Stomach (tissue), 9 donors: Measurements from ENCODE around the gene RAB31. TPM values are rescaled to one million over a fixed set of nuclear protein-coding genes. Genes with fewer than 3 reads are reported as not detected.
A peak's percentile ranks its signal among the peaks of the same experiment; 100 is the strongest.

Experiments used
- DNase-seq, 2 donors: peaks; one replicate each; pipeline versions ENCODE4 v3.0.0 to v3.0.0-alpha.2; 2013 to 2019
- H3K27ac ChIP-seq, 5 donors: fragments of 200-600 bp in 4 of 5; sonication (generic) in 4 of 5; one replicate each; pipeline ENCODE4 v1.5.1; 2013 to 2019; ENCODE audit warnings: mild to moderate bottlenecking in 1 of 5, moderate library complexity in 1 of 5
- H3K27me3 ChIP-seq, 3 donors: fragments of 200-600 bp; sonication (generic); one replicate each; pipeline ENCODE4 v1.5.1; 2017 to 2019; ENCODE audit warnings: mixed run types in 1 of 3
- H3K36me3 ChIP-seq, 4 donors: fragments of 200-600 bp; sonication (generic); 1 replicate in 3 of 4; 2 replicates in 1 of 4; pipeline ENCODE4 v1.5.1; 2016 to 2019
- H3K4me1 ChIP-seq, 4 donors: fragments of 200-600 bp; sonication (generic); one replicate each; pipeline ENCODE4 v1.5.1; 2016 to 2019
- H3K4me3 ChIP-seq, 4 donors: fragments of 200-600 bp; sonication (generic) in 3 of 4; one replicate each; pipeline ENCODE4 v1.5.1; 2016 to 2019; ENCODE audit warnings: mild to moderate bottlenecking in 1 of 4
- H3K9me3 ChIP-seq, 4 donors: fragments of 200-600 bp; sonication (generic); one replicate each; pipeline ENCODE4 v1.5.1; 2016 to 2019
- CTCF ChIP-seq, 7 experiments: fragments of 450-650 bp in 4 of 7; fragments of 200-600 bp in 3 of 7; sonication (generic) in 3 of 7; IDR thresholded peaks; one replicate each; pipeline ENCODE4 v1.5.1; 2016 to 2019; ENCODE audit warnings: antibody characterized with exemption in 7 of 7, control low read depth in 2 of 7, mild to moderate bottlenecking in 1 of 7
- EP300 ChIP-seq: sonication (generic); formaldehyde crosslinking; IDR thresholded peaks from one replicate; pipeline ENCODE4 v1.6.1; 2017; ENCODE audit warnings: antibody characterized with exemption
- POLR2A ChIP-seq, 4 donors: fragments of 450-650 bp; IDR thresholded peaks; one replicate each; pipeline ENCODE4 v1.6.1; 2016; ENCODE audit warnings: antibody characterized with exemption in 4 of 4, control low read depth in 2 of 4, mild to moderate bottlenecking in 1 of 4, moderate library complexity in 1 of 4
- POLR2AphosphoS5 ChIP-seq, 3 donors: sonication (generic); formaldehyde crosslinking; IDR thresholded peaks; one replicate each; pipeline ENCODE4 v1.6.1; 2016; ENCODE audit warnings: antibody characterized with exemption in 3 of 3
- WGBS, 5 donors: extraction: QIAGEN DNeasy Blood & Tissue Kit in 3 of 5; methylation state at CpG; one replicate each; pipeline versions ENCODE4 v1.1.5 to v1.1.7; 2013 to 2018; 5-methylcytosine and 5-hydroxymethylcytosine counted together
- intact Hi-C: fragments of 100-400 bp; cut with DNase I; formaldehyde crosslinking; loops from one replicate; pipeline ENCODE4 v1.15.1; 2023; ENCODE audit warnings: low total_unique reads
- polyA plus RNA-seq, 3 donors: library from polyadenylated mRNA; stranded (reverse); fragments of 200-250 nt; gene quantifications; one replicate each; pipeline ENCODE4 v1.2.3, GENCODE V29; 2013
- total RNA-seq, 5 donors: library from RNA; depleted of rRNA; stranded (reverse); fragments of >200 nt; gene quantifications; one replicate each; pipeline versions ENCODE4 v1.1.0 to v1.2.3, GENCODE V29; 2014 to 2016
- donor health status: healthy with polysubstance abuse.
- donor health status: Bipolar disorder and iron deficiency.
- donor health status: healthy.

Gene RAB31
- total and polyA plus RNA-seq, 8 donors, result 10.1 to 65.5 (median 36.8) TPM

GRCh38 chr18:9810994-9811705, 103.0 kb downstream of the RAB31 start:
- H3K4me3 ChIP-seq, result no peak overlapping the region
- H3K9me3 ChIP-seq, result no peaks in the 10 kb centered on the region
- WGBS, 5 donors, result 78 to 93% (median 86%) methylated on average over 14 of the region's 14 CpGs
- TF ChIP-seq CTCF (IDR thresholded peaks at IDR 0.05), result no peak
- H3K27ac ChIP-seq, result peak overlapping the region in 2 of 5 donors; percentile 31 to 66
- intact Hi-C loops, result no loop called here
- no peaks in the 10 kb centered on the region for H3K27me3 ChIP-seq
- peaks cover 0 to 3% (median 0%) of the 10 kb centered on the region in 4 donors for H3K36me3 ChIP-seq
- H3K4me1 ChIP-seq, result peaks cover 0 to 44% (median 19%) of the 10 kb centered on the region in 4 donors
- DNase-seq, result no peak

- peak overlapping the region in 1 of 5 donors; percentile 36 for H3K27ac ChIP-seq
- 49 to 66% (median 62%) methylated on average over 5 of the region's 5 CpGs for WGBS, 5 donors
Observed at GRCh38 chr18:9811978-9812377, 103.9 kb downstream of the RAB31 start.

GRCh38 chr18:9814431-9814830, 106.3 kb downstream of the RAB31 start:
- Histone ChIP-seq H3K9me3 (no peaks in the 10 kb centered on the region), H3K4me1 (peaks cover 0 to 25% (median 14%) of the 10 kb centered on the region in 4 donors), H3K36me3 (peaks cover 0 to 18% (median 6%) of the 10 kb centered on the region in 4 donors), H3K27ac (no peak overlapping the region), H3K27me3 (no peaks in the 10 kb centered on the region), H3K4me3 (no peak overlapping the region)
- TF ChIP-seq EP300 (no peak), CTCF (IDR thresholded peaks at IDR 0.05) (no peak), POLR2AphosphoS5 (IDR thresholded peaks at IDR 0.05) (no peak), POLR2A (IDR thresholded peaks at IDR 0.05) (no peak)
- WGBS, 5 donors, result 14 to 27% (median 17%) methylated on average over 4 of the region's 4 CpGs
- no peak for DNase-seq
- intact Hi-C loops, result no loop called here

More at GRCh38 chr18:9811978-9812377, 103.9 kb downstream of the RAB31 start:
- no peak for DNase-seq
- intact Hi-C loops, result no loop called here
- TF ChIP-seq EP300 (no peak), POLR2AphosphoS5 (IDR thresholded peaks at IDR 0.05) (no peak), POLR2A (IDR thresholded peaks at IDR 0.05) (no peak), CTCF (IDR thresholded peaks at IDR 0.05) (no peak)
- Histone ChIP-seq H3K4me1 (peaks cover 0 to 44% (median 19%) of the 10 kb centered on the region in 4 donors), H3K9me3 (no peaks in the 10 kb centered on the region), H3K27me3 (no peaks in the 10 kb centered on the region), H3K36me3 (peaks cover 0 to 11% (median 2%) of the 10 kb centered on the region in 4 donors), H3K4me3 (no peak overlapping the region)

DNA sequence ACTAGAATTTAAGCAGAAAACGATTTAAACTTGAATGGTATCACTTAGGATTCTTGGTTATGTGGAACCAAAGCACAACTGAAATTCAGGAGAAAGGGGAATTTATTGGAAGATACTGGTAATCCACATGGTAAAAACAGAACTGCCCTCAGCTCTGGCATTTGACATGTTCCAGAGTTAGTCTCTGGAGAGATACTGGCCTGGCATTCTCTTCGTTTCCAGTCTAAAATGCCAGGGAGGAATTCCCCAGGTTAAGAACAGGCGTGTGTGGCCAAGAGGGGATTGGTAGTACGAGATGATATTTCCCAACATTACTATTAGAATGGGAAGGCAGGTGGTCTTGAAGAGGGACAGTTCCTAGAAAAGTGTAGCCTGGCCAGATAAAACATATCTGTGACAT, 109.2 kb downstream of the RAB31 start:
- H3K27ac ChIP-seq, result peak overlapping the region in 1 of 5 donors; percentile 11

More for the DNA sequence above, 109.2 kb downstream of the RAB31 start:
- TF ChIP-seq POLR2AphosphoS5 (IDR thresholded peaks at IDR 0.05), result no peak
- no peak for TF ChIP-seq CTCF (IDR thresholded peaks at IDR 0.05)
- no peak for TF ChIP-seq EP300
- no peak for TF ChIP-seq POLR2A (IDR thresholded peaks at IDR 0.05)
- intact Hi-C loops, result no loop called here
- no peak for DNase-seq
- no peak overlapping the region for H3K4me3 ChIP-seq
- H3K4me1 ChIP-seq, result peaks cover 0 to 10% (median 4%) of the 10 kb centered on the region in 4 donors
- 78 to 94% (median 91%) methylated on average over 4 of the region's 4 CpGs for WGBS, 5 donors
- no peaks in the 10 kb centered on the region for H3K9me3 ChIP-seq
- peaks cover 0 to 18% (median 6%) of the 10 kb centered on the region in 4 donors for H3K36me3 ChIP-seq
- no peaks in the 10 kb centered on the region for H3K27me3 ChIP-seq
